ENCODE results near the gene TTC19.
"Not testable (repeated sequence)": the region's sequence is repeated elsewhere in the genome, so short reads cannot be mapped to it uniquely, and the experiment has no call there.

Gene TTC19

GRCh38 chr17:16050844-16051243 is 51.2 kb downstream of the TTC19 start:
- no peak for TF ChIP-seq CTCF (IDR thresholded peaks at IDR 0.05; ENCODE audit: control extremely low read depth, extremely low read depth, low read depth, missing control alignments)
- DNase-seq (ENCODE audit: extremely low spot score), result no peak
- ChIA-PET CTCF (interaction anchor here (1.4 to 2.4 kb wide), 2 partner anchors 13 to 18 kb away, joined by 3 to 9 read pairs; no protein-coding TSS in a partner anchor), POLR2A (no interaction called here)

GRCh38 chr17:16052486-16052885 is 52.9 kb downstream of the TTC19 start:
- CTCF ChIA-PET, result interaction anchor here (1.4 to 2.4 kb wide), 2 partner anchors 11 to 20 kb away, joined by 3 to 9 read pairs; no protein-coding TSS in a partner anchor
- TF ChIP-seq CTCF (IDR thresholded peaks at IDR 0.05; ENCODE audit: control extremely low read depth, extremely low read depth, low read depth, missing control alignments), result no peak
- POLR2A ChIA-PET, result no interaction called here
- DNase-seq (ENCODE audit: extremely low spot score), result no peak

GRCh38 chr17:16055139-16055538 is 55.5 kb downstream of the TTC19 start:
- CTCF ChIA-PET, result interaction anchor here (1.9 kb wide), 1 partner anchor 8 kb away, joined by 5 read pairs; no protein-coding TSS in a partner anchor
- POLR2A ChIA-PET; DNase-seq (ENCODE audit: extremely low spot score): not testable (repeated sequence)

GRCh38 chr17:16061631-16062030 is 62.0 kb downstream of the TTC19 start:
- no peak for TF ChIP-seq CTCF (IDR thresholded peaks at IDR 0.05; ENCODE audit: control extremely low read depth, extremely low read depth, low read depth, missing control alignments)
- CTCF ChIA-PET, result interaction anchor here (1.0 kb wide), 1 partner anchor 10 kb away, joined by 3 read pairs; no protein-coding TSS in a partner anchor
- POLR2A ChIA-PET, result no interaction called here
- no peak for DNase-seq (ENCODE audit: extremely low spot score)

GRCh38 chr17:16066125-16066524 is 66.5 kb downstream of the TTC19 start:
- TF ChIP-seq CTCF (IDR thresholded peaks at IDR 0.05; ENCODE audit: control extremely low read depth, extremely low read depth, low read depth, missing control alignments), result no peak
- POLR2A ChIA-PET, result no interaction called here

GRCh38 chr17:16068323-16068722 is 68.7 kb downstream of the TTC19 start:
- ChIA-PET POLR2A (no interaction called here), CTCF (no interaction called here)
- DNase-seq (ENCODE audit: extremely low spot score), result no peak

More at GRCh38 chr17:16066125-16066524, 66.5 kb downstream of the TTC19 start:
- DNase-seq (ENCODE audit: extremely low spot score), result no peak
- CTCF ChIA-PET, result interaction anchor here (1.5 to 2.2 kb wide), 4 partner anchors 8 to 19 kb away, joined by 3 to 6 read pairs (median 4); no protein-coding TSS in a partner anchor

More at GRCh38 chr17:16068323-16068722, 68.7 kb downstream of the TTC19 start:
- TF ChIP-seq CTCF (IDR thresholded peaks at IDR 0.05; ENCODE audit: control extremely low read depth, extremely low read depth, low read depth, missing control alignments), result no peak

All from GM10248 (cell line).